NCI-H1092 (cell line): ENCODE measurements around the gene NIM1K.
"Not testable (repeated sequence)": the region's sequence is repeated elsewhere in the genome, so short reads cannot be mapped to it uniquely, and the experiment has no call there.

Experiments
- DNase-seq: peaks from one replicate; lab custom pipeline; 2025; lab: John Stamatoyannopoulos, UW

Gene NIM1K

DNA sequence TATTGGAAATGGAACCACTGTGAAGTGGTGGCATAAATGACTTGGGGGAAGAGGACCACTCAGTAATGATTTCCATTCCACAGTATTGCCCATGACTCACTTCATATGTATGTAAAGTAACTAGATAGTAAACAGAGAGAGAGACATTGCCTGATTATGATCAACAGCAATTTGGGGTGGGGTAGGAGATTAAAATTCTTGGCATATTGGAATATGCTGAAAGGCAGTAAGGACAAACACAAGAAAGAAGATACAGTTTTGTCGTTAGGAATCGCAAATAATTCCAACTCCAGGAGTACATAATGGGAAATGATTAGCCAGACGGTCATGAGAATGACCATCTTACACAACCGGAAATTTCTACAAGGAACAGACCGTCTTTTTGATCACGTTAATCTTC is 122.7 kb downstream of the NIM1K start:
- no peak for DNase-seq

DNA sequence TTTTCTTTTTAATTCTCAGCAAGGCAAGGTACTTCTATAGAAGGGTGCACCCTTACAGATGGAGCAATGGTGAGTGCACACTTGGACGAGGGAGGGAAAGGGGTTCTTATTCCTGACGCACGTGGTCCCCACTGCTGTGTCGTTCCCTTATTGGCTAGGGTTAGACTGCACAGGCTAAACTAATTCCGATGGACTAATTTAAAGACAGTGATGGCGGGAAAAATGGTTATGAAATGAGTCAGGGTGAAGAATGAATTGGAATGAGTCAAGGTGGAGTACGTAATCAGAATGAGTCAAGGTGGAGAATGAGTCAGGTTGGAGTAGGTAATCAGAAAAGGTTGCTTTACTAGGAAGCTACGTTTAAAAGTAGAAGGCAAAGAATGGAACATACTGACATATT is 123.2 kb downstream of the NIM1K start:
- DNase-seq = no peak

DNA sequence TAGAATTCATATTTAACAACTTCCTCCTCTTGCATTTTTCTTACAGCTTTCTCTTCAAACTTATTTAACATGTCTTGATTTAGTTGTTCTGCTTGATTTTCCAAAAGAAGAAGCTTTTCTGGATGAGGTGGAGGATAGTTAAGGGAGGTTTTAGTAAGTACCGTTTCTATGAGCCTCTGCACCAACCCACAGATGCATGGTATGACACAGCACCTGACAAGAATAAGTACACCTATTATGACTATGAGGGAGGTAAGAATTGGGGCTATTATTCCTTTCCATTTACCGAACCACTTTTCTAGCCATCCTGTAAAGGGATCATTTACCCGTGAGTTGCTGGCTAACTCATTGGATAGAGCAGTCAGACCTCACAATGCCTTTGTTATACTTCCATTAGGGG is 123.7 kb downstream of the NIM1K start:
- no peak for DNase-seq

DNA sequence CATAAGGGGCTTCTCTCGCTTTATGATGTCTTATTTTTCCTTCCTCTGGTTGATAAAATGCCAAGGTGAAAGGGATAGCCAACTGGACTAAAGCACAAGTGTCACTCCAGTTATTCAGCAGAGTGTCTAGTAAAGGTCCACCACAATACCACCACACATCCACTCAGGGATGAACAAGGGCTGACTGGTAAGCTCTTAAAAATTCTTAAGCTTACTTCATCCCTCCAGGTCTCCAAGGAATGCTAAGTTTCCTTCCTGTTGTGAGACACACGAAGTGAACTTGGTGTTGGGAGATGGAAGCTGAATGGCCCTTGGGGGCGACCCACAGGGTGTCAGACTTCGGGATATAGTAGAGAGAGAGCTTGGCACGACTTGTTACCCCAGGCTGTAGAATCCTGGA is 124.4 kb downstream of the NIM1K start:
- no peak for DNase-seq

DNA sequence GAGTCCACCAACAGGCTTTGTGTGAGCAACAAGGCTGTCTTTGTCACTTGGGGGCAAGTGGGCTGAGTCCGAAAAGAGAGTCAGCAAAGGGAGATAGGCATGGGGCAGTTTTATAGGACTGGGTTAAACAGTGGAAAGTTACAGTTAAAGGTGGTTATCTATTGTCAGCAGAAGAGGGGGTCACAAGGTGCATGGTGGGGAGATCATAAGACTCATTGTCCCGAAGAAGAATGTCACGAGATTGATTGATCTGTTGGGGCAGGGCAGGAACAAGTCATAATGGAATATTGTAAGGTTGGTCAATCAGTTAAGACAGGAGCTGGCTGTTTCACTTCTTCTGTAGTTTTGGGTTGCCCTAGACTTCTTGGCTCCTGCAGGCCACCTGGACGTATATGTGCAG is 128.8 kb downstream of the NIM1K start:
- DNase-seq = no peak

DNA sequence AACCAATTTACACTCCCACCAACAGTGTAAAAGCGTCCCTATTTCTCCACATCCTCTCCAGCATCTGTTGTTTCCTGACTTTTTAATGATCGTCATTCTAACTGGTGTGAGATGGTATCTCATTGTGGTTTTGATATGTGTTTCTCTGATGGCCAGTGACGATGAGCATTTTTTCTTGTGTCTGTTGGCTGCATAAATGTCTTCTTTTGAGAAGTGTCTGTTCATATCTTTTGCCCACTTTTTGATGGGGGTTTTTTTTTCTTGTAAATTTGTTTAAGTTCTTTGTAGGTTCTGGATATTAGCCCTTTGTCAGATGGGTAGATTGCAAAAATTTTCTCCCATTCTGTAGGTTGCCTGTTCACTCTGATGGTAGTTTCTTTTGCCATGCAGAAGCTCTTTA is 131.5 kb downstream of the NIM1K start:
- not testable (repeated sequence) for DNase-seq

DNA sequence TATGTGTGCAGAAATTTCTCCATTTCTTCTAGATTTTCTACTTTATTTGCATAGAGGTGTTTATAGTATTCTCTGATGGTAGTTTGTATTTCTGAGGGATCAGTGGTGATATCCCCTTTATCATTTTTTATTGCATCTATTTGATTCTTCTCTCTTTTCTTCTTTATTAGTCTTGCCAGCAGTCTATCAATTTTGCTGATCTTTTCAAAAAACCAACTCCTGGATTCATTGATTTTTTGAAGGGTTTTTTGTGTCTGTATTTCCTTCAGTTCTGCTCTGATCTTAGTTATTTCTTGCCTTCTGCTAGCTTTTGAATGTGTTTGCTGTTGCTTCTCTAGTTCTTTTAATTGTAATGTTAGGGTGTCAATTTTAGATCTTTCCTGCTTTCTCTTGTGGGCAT is 133.6 kb downstream of the NIM1K start:
- DNase-seq = not testable (repeated sequence)
